Amniotic epithelial cell (primary cell): ENCODE data around the gene WDR82.
A peak's percentile ranks its signal among the peaks of the same experiment; 100 is the strongest.
"Not testable (repeated sequence)": the region's sequence is repeated elsewhere in the genome, so short reads cannot be mapped to it uniquely, and the experiment has no call there.

ENCODE experiments used
- DNase-seq: peaks from one replicate; pipeline ENCODE4 v3.0.0-alpha.2; 2010; ENCODE audit warnings: low read depth

The WDR82 gene

DNA sequence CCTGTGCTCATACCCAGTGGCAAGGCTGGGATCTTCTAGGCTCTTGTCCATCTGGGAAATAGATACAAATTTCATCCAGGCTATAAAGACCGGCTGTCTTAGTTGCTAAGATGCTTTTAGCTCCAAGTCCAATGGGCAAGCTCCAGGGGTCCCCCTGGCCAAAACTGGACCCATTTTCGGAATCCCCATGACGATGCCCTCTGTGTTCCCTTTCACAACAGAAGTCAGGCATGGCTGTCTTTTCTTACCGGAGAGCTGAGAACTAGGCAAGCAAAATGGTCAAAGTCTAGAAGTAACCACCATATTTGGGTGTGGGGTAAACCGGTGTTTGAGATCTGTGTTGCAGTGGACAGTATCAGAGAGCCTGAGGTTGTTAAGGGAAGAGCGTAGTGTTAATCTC, 10.2 kb upstream of the WDR82 start:
- DNase-seq, result no peak

DNA sequence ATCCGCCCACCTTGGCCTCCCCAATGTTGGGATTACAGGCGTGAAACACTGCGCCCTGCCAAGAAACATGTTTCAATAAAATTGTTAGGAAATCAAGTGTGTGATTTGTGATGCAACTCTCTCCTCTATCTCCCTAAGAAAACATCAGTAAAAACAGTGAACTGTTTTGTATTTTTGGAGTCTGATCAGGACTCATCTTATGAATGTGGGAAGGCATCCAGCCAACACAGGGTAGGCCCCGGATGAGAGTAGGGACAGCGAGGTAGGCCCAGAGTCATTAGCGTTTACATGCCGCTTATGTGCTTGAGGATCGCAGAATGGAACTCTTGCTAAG, 8.3 kb upstream of the WDR82 start:
- peak; percentile 45 for DNase-seq

DNA sequence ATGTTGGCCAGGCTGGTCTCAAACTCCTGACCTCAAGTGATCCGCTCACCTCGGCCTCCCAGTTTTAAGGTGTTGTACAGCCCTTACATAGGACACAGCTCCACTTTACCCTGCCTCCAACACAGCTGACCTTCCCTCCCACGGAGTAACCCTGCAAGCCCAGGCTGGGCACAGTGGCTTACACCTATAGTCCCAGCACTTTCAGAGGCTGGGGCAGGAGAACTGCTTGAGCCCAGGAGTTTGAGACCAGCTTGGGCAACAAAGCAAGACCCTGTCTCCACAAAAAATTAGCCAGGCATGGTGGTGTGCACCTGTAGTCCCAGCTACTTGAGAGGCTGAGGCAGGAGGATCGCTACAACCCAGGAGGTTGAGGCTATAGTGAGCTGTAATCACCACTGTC, 5.6 kb upstream of the WDR82 start:
- not testable (repeated sequence) for DNase-seq

DNA sequence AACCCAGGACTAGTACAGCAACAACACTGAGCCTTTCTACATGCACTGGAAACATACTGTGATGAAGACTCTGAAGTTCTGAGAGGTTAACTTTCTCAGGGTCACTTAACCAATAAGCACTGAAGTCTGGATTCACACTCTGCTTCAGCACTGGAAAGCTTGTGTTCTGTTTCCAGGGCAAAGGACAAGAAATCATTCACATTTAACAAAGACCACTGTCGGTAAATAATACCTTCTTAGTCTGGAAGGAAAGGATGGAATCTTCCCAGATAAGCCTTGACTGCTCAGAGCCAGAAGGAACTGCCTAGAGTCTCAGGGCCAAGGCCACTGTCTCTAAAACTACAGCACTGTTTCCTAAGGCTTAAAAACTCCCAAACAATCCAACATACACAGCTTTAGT, 4.9 kb upstream of the WDR82 start:
- DNase-seq, result peak; percentile 44

DNA sequence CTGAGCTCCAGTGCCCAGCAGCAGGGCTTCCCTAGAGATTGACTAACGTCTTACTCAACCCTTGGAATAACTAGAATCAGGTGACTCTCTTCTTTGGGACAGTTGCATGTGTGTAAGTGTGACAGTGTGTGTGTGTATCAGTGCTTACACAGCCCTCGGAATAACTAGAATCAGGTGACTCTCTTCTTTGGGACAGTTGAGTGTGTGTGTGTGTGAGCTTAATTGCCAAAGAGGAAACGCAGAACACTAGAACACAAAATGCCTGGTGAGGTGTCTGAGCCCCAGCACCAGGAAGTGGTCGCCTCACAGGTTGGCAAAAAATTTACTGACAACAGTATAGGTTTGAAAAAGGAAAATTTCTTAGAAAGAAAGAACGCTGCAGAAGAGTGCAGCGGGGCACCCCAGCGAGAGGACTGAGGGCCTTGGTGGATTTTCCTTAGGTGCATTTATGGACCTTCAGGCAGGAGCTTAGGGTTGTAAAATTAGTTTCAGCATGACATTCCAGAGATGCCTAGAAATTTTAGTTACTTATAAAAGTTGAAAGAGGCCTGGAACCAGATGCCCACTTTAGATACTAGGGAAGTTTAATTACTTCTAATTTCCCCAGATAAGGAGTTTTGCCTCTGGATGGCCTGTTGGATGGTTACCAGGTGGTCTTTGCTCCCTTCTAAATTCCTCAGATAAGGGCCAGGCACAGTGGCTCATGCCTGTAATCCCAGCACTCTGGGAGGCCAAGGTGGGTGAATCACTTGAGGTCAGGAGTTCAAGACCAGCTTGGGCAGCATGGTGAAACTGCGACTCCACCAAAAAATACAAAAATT, 3.7 kb upstream of the WDR82 start:
- peak; percentile 73 for DNase-seq

DNA sequence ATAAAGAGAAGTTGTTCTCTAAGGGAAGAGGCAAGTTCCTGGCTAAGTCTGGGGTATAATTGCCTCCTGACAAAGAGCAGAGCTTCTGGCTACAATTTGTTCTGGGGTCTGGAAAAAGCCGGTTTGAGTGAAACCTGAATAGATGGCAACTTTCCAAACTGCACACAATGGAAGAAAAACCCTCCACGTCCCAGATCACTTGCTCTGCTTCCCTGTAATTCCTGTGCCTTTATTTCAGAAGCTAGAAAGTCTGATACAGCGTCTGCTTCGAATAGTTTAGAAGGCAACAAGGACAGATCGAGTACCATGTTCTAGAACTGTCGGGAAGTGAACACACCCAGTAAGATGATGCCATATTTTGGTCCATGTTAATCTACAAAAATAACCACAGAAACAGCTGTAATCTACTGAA, 1.6 kb upstream of the WDR82 start:
- peak; percentile 69 for DNase-seq

DNA sequence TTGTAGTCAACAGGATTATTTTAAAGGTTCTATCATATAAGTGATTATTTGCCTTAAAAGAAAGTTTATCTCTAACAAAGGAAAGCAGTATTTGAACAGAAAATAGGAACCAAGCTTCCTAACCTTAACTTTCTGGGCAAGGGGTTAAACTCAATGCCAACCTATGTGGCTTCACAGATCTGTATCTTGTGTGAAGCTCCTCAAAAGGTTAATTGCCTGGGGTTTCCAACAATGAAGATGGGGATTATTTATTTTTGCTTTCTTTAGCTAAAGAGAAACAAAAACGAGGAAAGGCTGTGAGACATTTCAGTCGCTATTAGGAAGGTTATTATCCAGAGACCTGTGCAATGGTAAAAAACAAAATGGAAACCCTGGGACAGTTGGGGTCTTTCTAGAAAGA, 1.1 kb upstream of the WDR82 start:
- DNase-seq, result no peak

DNA sequence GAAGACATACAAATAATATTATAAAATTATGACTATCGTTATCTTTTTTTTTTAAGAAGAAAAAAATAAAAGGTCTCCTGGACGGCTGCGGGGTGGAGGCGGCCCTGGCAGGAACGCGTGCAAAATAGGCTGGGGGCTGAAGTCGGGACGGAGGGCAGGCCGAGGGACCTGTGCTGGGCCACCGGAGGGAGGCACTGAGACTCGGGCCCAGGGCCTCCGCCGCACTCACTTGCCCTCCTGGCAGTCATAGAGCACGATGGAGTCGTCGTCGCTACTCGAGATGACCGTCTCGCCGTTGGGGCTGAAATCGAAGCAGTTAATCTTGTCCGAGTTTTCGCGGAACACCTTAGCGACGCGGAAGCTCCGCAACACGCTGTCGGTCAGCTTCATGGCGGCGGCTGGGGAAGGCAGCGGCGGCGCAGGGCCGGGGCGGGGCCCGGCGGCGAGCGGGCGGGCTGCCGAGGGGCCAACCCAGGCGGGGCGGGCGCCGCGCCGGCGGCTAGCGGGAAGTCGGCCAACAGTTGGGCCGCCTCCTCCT, 408 bp downstream of the WDR82 start:
- DNase-seq, result no peak

DNA sequence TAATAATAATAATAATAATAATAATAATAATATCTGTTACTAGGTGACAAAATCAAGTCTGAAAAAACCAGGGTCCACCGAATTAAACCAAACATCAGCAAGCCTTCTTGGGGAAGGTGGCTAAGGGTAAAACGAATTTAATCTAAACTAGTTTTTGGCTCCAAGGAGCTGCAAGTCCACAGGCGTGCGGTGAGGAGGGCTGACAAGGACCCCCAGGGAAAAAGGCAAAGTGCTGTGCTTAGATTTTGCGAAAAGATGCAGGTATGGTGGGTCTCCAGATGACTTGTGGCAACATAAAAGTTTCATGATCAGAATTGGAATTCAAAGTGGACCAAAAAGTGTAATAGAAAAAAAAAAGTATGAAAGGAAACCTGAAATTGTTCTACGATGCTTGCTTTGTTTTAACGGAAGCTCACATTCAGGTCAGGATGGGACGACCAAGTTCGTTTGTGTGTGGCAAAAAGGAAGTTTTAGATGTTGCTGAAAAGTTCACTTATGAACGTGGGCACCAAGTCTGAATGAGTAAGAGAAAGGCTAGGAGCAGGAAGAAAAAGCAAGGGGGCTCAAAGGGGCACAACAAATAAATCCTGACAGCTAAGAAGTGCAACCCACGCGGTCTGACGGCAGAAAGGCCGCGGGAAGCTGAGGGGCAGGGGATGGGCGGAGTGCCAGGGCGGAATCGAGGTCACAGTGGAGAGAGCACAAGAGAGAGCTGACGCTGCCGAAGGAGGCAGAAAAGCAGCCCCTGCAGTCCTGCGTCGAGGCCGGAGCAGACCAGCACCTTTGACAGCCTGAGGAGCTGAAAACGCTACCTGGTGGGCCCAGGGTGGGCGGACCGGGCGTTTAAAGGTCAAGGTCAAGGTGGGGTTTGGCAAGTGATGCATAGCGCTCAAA, 1.1 kb downstream of the WDR82 start:
- DNase-seq, result peak; percentile 79

DNA sequence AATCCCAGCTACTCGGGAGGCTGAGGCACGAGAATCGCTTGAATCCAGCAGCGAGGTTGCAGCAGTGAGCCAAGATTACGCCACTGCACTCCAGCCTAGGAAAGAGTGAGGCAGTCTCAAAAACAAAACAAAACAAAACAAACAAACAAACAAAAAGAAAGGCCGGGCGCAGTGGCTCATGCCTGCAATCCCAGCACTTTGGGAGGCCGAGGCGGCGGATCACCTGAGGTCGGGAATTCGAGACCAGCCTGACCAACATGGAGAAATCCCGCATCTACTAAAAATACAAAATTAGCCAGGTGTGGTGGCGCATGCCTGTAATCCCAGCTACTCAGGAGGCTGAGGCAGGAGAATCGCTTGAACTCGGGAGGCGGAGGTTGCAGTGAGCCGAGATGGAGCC, 3.7 kb downstream of the WDR82 start:
- not testable (repeated sequence) for DNase-seq

DNA sequence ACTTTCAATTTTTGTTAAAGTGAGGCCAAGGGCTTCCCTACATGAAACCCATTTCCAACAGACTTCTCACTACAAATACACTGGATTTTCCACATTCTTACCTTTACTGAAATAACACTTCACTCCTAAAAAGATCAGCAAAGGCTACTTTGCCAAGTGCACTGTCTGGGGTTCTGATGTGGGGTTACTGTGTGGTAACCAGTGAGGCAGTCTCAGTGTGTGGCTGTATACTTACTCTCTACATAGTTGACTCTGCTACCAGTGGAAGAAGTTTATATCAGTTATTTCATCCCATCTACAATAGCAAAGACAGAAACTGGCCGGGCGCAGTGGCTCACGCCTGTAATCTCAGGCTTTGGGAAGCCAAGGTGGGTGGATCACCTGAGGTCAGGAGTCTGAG, 5.6 kb downstream of the WDR82 start:
- DNase-seq, result no peak

DNA sequence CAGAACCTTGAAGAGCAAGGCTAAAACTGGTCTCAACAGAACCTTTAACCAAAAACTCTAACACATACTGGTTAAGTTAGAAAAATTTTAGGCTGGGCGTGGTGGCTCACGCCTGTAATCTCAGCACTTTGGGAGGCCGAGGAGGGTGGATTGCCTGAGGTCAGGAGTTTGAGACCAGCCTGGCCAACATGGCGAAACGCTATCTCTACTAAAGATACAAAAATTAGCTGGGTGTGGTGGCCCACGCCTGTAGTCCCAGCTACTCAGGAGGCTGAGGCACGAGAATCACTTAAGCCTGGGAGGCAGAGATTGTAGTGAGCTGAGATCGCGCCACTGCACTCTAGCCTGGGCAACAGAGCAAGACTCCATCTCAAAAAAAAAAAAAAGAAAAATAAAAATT, 6.3 kb downstream of the WDR82 start:
- not testable (repeated sequence) for DNase-seq

DNA sequence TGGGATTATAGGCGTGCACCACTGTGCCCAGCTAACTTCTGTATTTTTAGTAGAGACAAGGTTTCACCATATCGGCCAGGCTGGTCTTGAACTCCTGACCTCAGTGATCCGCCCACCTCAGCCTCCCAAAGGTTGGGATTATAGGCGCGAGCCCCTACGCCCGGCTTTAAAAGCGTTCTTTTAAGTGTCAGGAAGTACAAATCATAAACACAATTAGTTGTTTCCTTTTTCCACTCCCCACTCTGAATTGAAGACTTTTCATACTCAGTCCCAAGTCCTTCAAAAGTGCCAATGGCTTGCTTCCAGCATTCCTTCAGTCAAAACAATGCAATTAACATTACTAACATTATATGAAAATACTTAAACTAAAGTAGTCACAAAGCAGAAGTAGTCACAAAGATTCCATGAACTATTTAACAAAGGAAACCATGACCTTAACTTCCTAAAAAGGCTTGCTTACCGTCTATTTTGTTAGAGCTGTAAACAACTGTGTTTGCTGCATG, 8.1 kb downstream of the WDR82 start:
- DNase-seq, result no peak

DNA sequence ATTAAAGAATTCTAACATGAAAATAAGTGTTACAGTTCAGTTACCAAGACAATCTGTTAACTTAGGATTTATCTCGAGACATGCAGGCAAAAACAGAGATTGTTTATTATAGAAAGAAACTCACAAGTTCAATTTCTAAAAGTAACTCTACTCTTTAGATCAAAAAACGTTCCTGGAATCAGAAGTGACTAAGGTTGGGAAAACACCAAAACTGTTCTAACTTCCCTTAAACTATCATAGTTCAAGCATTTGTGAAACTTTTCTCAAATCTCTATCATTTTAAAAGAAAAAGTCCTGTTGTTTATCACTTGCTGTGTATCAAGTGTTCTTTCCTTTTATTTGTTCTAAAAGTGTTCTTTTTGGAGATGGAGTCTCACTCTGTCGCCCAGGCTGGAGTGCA, 8.7 kb downstream of the WDR82 start:
- no peak for DNase-seq

DNA sequence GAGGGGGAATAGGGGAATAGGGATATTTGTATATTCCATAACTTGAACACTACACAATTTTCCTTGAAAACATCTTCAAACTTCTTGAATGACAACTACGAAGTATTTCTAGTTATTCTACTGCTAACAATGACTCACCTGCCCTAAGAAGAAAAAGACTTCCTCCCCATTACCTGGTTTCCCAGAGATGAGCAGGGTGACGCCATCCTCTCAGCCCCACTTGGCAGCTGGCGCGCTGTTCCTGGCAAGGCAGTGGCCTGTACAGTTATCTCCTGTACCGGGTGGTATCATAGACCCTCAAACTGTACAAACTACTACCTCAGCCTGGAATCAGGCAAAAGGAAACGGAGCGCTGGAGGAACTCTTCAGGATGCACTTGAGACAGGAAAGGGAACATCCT, 10.4 kb downstream of the WDR82 start:
- DNase-seq, result no peak

DNA sequence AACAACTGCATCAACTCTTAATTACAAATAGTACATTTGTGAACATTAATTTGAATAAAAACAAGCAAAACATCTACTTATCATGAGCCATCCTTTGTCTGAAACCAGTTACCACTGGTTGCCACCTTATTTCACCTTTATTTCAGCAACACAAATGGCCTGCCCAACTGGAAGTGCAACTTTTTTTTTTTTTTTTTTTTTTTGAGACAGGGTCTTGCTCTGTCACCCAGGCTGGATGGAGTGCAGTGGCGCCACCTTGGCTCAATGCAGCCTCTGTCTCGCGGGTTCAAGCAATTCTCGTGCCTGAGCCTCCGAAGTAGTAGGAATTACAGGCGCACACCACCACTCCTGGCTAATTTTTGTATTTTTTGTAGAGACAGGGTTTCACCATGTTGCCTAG, 13.1 kb downstream of the WDR82 start:
- no peak for DNase-seq

DNA sequence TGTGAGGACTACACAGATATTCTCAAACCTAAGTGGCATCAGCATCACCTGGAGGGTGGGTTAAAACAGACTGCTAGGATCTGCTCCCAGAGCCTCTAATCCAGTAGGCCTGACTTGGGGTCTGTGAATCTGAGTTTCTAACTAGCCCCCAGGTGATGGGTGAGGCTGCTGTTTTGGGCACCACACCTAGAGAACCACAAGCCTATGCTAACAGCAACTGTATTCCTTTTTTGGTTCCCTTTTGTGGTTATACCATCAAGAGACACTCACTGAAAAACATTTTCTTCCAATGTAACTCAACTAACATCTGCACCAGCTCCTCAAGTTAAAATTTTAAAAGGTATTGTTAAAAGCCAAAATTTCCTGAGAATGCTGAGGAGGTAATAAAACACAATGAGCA, 16.0 kb downstream of the WDR82 start:
- no peak for DNase-seq

DNA sequence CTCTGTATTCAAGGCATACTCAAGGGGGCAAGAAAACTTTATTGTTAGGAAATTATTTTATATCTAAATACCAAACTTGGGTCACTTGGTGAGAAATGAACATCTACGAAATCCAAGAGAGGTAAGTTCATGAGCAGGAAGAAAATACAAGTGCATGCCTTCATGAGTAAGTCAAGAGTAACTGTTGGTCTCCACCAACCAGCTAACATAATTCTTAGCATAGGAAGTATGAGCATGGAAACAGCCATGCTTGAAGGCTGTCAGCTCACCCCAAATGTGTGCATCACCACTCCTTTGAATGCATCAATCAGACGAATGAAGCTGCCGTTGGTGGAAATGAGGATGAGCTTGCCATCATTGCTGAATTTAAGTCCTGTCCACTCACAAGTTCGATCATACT, 19.0 kb downstream of the WDR82 start:
- no peak for DNase-seq

DNA sequence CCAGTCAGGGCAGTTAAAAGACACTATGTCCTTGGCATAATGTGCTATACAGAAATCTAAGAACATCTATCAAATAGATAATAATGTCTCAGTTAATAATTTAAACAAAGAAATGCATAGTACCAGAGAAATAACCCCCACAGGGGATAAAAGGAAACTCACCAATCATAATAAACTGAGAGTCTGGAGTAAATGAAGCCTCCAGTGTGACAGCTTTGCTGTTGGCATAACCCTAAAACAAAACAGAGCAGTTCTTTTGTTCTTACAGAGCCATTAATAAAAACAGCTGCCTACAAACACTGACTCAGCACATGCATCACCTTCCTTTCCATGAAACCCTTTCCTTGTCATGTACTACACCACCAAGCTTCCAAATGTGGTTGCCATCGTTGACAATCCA, 19.4 kb downstream of the WDR82 start:
- DNase-seq, result peak; percentile 81

DNA sequence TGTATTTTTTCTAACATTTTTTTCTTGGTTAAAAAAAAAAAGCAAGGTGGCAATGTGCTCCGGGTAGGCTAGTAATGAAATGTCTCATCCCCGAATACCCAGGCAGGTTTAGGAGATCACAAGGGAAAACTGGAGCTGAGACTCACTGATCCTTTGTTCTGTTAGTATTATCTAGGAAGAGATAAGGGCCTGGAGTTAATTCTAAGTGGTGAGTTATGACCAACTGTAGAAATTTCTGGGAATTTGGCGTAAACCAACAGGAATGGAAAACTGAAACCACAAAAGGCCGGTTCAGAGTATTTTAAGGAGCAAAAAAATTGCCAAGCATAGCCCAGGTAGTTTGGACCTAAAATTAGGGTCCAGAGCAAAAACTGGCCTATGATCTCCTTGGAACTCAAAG, 20.5 kb downstream of the WDR82 start:
- DNase-seq, result peak; percentile 90

DNA sequence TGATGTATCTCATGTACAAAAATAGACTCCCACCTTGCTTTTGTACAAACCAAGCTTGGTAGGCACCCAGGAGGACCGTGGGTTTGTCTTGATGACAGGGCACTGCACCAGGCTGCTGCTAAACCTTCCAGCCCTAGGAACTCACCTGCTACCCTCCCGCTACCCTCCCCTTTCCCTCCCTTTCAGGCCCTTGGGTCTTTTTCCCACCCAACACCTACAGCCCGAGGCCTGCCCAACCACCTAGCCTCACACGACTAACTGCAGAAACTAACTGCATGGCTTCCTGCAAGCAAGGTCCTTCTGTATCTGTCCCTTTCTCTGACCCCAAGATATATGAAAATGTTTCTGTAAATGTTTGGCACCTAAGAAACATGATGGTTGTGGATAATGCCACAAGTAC, 21.8 kb downstream of the WDR82 start:
- DNase-seq, result no peak

DNA sequence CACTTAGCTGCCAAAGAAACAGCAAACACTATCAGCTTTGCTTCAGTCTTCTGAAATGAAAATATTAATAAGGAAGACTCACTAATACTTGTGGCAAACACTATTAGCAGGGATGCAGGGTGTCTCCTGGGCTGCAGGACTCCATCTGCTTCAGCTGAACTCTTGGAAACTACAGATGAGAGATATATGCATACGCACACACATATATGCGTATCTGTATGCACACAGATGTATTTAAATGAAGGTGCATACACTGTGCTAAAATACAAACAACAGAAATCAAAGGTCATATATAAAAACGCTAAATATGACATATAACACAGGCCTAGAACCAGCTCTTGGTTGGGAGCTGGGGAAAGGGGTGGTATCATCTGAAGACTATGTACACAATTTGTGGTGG, 22.3 kb downstream of the WDR82 start:
- DNase-seq, result no peak

DNA sequence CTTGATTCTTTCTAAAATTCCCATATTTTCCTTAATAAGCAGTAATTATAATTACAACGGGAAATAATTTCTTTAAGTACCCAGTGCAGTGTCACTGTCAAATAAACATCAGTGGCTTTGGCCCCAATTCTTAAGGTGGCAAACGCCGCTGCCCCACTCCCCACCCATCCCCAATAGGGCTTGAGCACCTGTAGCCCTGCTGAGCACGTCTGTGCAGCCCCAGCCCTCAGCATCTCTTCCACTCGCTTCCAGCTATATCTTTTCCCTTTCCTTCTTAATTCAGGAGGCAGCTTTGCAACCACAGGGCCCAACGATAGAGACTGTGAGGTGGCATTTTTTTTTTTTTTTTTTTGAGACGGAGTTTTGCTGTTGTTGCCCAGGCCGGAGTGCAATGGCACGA, 23.8 kb downstream of the WDR82 start:
- no peak for DNase-seq
